ENCODE results near the gene CD34.

DNA sequence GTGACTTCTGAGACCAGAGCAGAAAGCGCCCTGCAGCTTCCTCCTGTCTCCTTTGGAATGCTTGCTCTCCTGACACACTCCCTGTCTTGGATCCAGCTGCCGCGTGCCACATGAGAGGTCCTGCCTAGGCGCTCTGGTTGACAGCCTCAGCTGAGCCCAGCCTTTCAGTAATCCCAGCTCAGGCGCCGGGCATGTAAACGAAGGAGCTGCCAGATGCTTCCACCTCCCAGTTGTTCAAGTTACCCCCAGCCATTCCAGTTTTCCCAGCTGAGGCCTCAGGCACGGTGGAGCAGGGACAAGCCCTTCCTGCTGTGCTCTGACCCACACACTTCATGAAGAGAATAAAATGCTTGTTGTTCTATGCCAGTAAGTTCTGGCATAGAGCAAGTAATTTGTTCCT, 14.3 kb upstream of the CD34 start:
- TF ChIP-seq, protein P1, sequence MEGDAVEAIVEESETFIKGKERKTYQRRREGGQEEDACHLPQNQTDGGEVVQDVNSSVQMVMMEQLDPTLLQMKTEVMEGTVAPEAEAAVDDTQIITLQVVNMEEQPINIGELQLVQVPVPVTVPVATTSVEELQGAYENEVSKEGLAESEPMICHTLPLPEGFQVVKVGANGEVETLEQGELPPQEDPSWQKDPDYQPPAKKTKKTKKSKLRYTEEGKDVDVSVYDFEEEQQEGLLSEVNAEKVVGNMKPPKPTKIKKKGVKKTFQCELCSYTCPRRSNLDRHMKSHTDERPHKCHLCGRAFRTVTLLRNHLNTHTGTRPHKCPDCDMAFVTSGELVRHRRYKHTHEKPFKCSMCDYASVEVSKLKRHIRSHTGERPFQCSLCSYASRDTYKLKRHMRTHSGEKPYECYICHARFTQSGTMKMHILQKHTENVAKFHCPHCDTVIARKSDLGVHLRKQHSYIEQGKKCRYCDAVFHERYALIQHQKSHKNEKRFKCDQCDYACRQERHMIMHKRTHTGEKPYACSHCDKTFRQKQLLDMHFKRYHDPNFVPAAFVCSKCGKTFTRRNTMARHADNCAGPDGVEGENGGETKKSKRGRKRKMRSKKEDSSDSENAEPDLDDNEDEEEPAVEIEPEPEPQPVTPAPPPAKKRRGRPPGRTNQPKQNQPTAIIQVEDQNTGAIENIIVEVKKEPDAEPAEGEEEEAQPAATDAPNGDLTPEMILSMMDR (tag by site-specific recombination; IDR thresholded peaks at IDR 0.05) = no peak
- TF ChIP-seq SP2 (tag by site-specific recombination; IDR thresholded peaks at IDR 0.05) = no peak
- TF ChIP-seq ZNF140 (tag by site-specific recombination; IDR thresholded peaks at IDR 0.05) = no peak

Measured in HEK293 (cell line).